Activated CD4-positive, alpha-beta T cell treated with anti-CD3 and anti-CD28 coated beads, Interleukin-2, amount 10 ng/mL, durations not matched to agents 24 days and 14 days (primary cell): ENCODE results near the gene TNFRSF6B. TPM values are rescaled to one million over a fixed set of nuclear protein-coding genes. Genes with fewer than 3 reads are reported as not detected.

Experiments
- DNase-seq: peaks from one replicate; pipeline ENCODE4 v3.0.0; 2022
- H3K27ac Mint-ChIP-seq: one replicate; pipeline ENCODE4 v1.8.0; 2022; ENCODE audit warnings: mild to moderate bottlenecking, mixed read lengths
- H3K27me3 Mint-ChIP-seq: one replicate; pipeline ENCODE4 v1.8.0; 2022; ENCODE audit warnings: mixed read lengths
- H3K36me3 Mint-ChIP-seq: one replicate; pipeline ENCODE4 v1.8.0; 2022; ENCODE audit warnings: low read depth, mild to moderate bottlenecking, mixed read lengths
- H3K4me1 Mint-ChIP-seq: one replicate; pipeline ENCODE4 v1.8.0; 2021; ENCODE audit warnings: mixed read lengths
- H3K4me3 Mint-ChIP-seq: one replicate; pipeline ENCODE4 v1.8.0; 2022; ENCODE audit warnings: mild to moderate bottlenecking, moderate library complexity, mixed read lengths
- H3K9me3 Mint-ChIP-seq: one replicate; pipeline ENCODE4 v1.8.0; 2021; ENCODE audit warnings: mixed read lengths
- intact Hi-C: fragments of 100-400 bp; cut with micrococcal nuclease; formaldehyde crosslinking; loops from one replicate; pipeline ENCODE4 v1.15.1; 2023
- total RNA-seq: library from RNA; stranded (reverse); gene quantifications from 2 replicates; pipeline ENCODE4 v1.2.3, GENCODE V29; 2022

The TNFRSF6B gene
- total RNA-seq, 1 donor from 2014 or later, result not detected

DNA sequence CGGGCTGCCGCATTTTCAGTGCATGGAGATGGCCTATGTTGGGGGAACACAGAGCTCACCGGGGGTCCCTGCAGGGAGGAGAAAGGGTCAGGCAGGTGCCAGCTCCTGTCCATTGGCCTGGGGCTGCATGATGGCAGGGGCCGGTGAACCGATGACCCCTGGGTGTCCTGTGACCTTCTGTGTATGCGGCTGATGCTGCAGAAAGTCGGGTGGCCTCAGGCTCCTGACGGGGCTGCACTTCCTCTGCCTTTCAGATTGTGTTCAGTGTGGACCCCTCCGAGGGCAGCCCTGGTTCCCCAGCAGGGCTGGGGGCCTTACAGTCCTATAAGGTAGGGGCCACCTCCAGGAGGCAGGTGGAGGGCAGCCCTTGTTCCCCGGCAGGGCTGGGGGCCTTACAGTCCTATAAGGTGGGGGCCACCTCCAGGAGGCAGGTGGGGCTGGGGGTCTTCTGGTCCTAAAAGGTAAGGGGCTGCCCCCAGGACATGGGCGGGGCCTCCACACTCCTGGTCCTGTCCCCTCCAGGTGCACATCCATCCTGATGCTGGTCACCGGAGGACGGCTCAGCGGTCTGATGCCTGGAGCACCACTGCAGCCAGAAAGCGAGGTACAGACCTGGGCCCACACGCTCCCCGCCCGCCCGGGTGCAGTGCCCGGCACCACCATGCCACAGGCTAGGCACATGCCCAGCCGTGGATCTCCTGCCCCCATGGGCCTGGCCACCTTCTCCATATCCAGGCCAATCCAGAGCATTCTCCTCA lies 11.0 kb upstream of the TNFRSF6B start:
- Mint-ChIP-seq H3K4me3 (no peak overlapping the region), H3K4me1 (peaks cover 7% of the 10 kb centered on the region), H3K27ac (no peak overlapping the region), H3K9me3 (no peaks in the 10 kb centered on the region), H3K36me3 (peaks cover 2% of the 10 kb centered on the region), H3K27me3 (no peaks in the 10 kb centered on the region)
- intact Hi-C loops, result no loop called here
- DNase-seq, result no peak

DNA sequence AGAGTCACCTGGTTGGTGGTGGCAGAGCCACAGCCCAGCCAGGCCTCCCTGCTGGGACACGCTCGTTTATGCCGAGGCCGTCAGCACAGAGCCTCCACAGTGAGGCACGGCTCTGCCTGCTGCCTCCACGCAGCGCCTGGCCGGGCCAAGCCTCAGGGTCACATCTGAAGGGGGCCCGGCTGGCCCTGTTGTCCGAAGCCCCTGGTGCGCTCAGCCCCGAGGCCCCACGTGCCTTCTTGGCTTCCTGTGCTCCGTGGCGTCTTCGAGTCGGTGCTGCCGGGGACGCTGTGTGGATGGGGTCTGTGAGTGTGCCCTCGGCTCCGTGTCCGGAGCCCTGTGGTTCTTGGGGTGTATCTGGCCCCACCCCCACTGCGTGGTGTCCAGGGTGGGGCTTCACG lies 10.4 kb upstream of the TNFRSF6B start:
- Mint-ChIP-seq H3K9me3 (no peaks in the 10 kb centered on the region), H3K4me3 (no peak overlapping the region), H3K27ac (no peak overlapping the region), H3K36me3 (peaks cover 2% of the 10 kb centered on the region), H3K4me1 (peaks cover 7% of the 10 kb centered on the region), H3K27me3 (no peaks in the 10 kb centered on the region)
- no peak for DNase-seq
- intact Hi-C loops, result no loop called here

DNA sequence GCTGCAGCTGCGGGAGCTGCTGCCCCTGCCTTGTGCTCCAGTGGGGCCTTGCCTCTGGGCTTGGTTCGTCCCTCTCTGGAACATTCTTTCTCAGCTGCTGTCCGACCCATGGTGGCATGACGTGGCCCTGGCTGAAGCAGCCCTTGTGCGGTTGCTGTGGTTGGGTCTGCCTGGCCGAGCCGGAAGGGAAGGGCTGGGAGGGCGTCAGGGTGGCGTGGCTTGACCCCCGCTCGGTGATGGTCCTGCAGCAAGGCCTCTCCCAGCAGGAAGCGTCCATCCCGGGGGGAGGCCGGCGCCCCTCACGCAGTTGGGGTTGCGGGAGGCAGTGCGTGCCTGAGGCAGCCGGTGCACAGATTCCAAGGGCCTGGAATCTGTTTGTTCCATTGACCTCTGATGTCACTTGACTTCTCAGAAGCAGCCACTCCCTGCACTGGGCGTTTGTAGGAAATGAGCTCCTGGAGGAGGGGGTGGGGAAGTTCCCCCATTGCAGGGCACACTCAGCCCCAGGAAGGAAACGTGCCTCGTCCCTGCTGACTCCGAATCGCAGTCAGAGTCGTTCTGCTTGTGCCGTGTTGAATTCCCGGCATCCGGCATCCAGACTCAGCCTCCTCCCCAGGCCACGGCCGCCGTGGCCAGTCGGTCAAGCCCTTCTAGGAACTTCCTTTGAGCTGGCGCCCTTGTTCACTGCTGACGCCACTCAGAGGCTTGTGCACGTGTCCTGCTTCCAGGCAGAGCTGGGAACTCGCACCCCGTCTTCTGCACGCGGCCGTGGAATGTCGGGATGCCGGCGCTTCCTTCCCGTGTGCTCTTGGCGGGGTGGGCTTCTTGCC lies 9.7 kb upstream of the TNFRSF6B start:
- Mint-ChIP-seq H3K27me3 (no peaks in the 10 kb centered on the region), H3K4me3 (no peak overlapping the region), H3K36me3 (peaks cover 7% of the 10 kb centered on the region), H3K9me3 (no peaks in the 10 kb centered on the region), H3K27ac (peak overlapping the region; percentile 73), H3K4me1 (peaks cover 7% of the 10 kb centered on the region)
- intact Hi-C loops, result no loop called here
- peak; percentile 74 for DNase-seq

DNA sequence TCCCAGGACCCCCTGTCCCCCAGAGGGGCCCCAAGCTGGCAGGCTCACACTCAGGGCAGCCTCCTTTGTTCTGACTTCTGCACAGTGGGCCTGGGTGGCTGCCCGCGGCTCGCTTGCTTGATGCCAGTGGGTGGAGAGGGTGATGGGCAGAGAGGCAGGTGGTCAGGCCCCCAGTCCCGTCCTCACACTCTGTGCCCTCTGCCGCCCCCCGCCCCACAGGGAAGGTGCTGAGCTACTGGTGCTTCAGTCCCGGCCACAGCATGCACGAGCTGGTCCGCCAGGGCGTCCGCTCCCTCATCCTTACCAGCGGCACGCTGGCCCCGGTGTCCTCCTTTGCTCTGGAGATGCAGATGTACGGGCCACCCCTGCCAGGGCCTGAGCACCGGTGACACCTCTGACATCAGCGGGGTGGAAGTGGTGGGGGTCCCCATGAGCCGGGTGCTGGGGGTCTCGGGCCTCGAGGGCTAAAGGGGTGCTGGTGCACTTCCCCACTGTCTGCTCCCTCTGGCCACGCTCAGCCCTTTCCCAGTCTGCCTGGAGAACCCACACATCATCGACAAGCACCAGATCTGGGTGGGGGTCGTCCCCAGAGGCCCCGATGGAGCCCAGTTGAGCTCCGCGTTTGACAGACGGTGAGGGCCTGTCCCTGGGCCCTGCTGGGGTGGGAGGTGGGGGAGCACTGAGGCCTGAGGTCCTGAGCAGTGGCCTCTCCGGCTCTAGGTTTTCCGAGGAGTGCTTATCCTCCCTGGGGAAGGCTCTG lies 8.9 kb upstream of the TNFRSF6B start:
- H3K4me3 Mint-ChIP-seq, result no peak overlapping the region
- no peaks in the 10 kb centered on the region for H3K27me3 Mint-ChIP-seq
- intact Hi-C loops, result no loop called here
- H3K9me3 Mint-ChIP-seq, result no peaks in the 10 kb centered on the region
- H3K4me1 Mint-ChIP-seq, result peaks cover 5% of the 10 kb centered on the region
- peak overlapping the region; percentile 15 for H3K27ac Mint-ChIP-seq
- H3K36me3 Mint-ChIP-seq, result peaks cover 7% of the 10 kb centered on the region
- DNase-seq, result no peak

DNA sequence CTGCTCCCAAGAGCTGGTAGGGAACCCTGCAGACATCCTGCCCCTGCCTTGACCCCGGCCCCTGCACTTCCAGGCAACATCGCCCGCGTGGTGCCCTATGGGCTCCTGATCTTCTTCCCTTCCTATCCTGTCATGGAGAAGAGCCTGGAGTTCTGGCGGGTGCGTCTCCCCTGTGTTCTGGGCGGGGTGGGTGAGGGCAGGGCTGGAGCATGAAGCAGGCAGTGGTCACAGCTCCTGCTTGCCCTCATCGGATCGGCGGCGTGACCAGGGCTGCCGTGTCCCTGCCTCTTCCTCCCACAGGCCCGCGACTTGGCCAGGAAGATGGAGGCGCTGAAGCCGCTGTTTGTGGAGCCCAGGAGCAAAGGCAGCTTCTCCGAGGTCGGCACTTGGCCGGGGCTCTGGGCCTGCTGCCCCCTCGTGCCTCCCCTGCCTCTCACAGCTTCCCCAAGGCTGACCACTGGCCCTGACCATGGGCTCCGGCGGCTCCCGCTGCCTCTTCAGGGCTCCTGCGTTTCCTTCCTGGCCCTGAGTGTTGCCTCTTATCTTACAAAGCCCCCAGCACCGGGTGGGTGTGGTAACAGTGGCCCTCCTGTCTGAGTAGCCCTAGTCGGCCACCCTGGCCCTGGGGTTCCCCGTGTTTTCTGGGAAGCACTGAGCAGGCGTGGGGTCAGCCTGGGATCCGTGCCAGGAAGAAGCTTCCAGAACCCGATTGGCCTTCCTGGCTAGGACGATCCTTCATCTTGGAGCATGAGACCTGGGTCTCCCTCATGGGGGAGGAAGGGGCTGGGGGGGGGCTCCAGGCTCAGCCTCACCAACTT lies 8.0 kb upstream of the TNFRSF6B start:
- H3K27ac Mint-ChIP-seq, result no peak overlapping the region
- H3K27me3 Mint-ChIP-seq, result no peaks in the 10 kb centered on the region
- DNase-seq, result no peak
- H3K4me1 Mint-ChIP-seq, result peaks cover 5% of the 10 kb centered on the region
- intact Hi-C loops, result no loop called here
- peaks cover 12% of the 10 kb centered on the region for H3K36me3 Mint-ChIP-seq
- H3K4me3 Mint-ChIP-seq, result no peak overlapping the region
- H3K9me3 Mint-ChIP-seq, result no peaks in the 10 kb centered on the region

DNA sequence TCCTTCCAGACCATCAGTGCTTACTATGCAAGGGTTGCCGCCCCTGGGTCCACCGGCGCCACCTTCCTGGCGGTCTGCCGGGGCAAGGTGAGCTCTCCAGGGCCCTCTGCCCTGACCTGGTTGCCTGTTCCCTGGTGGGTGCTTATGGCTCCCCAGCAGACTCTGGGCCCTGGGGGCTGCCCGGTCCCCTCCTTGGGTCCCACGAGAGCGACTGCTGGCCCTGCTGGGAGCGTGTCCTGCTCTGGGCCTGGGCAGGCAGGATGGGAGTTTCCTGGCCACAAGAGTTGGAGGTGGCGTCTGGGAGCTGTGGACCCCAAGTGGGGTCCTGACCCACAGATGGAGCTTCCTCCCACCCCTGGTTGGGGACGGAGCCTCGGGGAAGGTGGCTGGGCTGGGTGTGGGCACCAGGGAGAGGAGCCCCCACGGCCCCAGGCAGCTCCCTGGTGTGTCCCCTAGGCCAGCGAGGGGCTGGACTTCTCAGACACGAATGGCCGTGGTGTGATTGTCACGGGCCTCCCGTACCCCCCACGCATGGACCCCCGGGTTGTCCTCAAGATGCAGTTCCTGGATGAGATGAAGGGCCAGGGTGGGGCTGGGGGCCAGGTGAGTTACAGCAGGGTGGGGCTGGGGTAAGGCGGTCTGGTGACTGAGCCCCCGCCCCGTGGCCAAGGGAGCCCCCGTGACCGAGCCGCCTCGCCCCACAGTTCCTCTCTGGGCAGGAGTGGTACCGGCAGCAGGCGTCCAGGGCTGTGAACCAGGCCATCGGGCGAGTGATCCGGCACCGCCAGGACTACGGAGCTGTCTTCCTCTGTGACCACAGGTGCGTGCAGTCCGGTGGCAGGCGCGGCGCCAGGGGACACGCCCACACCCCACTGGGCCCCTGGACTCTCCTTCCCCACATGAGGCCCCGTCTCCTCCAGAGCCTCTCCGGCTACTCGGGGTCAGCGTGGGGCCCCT lies 7.1 kb upstream of the TNFRSF6B start:
- Mint-ChIP-seq H3K4me3 (no peak overlapping the region), H3K9me3 (no peaks in the 10 kb centered on the region), H3K27me3 (no peaks in the 10 kb centered on the region), H3K27ac (no peak overlapping the region), H3K4me1 (peaks cover 7% of the 10 kb centered on the region), H3K36me3 (peaks cover 18% of the 10 kb centered on the region)
- intact Hi-C loops, result no loop called here
- DNase-seq, result no peak

DNA sequence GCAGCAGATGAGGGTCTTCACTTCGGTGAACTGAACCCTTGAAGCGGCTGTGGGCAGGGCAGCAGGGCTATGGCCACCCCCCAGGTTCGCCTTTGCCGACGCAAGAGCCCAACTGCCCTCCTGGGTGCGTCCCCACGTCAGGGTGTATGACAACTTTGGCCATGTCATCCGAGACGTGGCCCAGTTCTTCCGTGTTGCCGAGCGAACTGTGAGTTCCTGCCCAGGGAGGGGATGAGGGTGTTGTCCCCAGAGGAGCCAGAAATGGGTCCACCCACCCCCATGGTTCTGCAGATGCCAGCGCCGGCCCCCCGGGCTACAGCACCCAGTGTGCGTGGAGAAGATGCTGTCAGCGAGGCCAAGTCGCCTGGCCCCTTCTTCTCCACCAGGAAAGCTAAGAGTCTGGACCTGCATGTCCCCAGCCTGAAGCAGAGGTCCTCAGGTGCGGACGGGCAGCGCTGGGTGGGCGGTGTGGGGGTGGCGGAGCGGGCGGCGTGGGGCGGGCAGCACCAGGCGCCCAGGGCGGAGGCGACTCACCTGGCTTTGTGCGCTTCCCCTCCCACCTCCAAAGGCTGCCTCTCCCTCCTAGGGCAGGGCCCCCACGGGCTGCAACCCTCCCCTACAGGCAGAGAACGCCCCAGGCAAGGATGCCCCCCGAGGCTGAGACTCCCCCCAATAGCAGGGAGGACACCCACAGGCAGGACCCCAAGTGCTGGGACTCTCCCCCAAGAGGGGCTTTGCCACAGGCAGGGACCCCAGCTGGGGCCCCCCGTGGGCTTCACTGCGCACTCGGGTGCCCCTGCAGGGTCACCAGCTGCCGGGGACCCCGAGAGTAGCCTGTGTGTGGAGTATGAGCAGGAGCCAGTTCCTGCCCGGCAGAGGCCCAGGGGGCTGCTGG lies 6.2 kb upstream of the TNFRSF6B start:
- DNase-seq, result no peak

DNA sequence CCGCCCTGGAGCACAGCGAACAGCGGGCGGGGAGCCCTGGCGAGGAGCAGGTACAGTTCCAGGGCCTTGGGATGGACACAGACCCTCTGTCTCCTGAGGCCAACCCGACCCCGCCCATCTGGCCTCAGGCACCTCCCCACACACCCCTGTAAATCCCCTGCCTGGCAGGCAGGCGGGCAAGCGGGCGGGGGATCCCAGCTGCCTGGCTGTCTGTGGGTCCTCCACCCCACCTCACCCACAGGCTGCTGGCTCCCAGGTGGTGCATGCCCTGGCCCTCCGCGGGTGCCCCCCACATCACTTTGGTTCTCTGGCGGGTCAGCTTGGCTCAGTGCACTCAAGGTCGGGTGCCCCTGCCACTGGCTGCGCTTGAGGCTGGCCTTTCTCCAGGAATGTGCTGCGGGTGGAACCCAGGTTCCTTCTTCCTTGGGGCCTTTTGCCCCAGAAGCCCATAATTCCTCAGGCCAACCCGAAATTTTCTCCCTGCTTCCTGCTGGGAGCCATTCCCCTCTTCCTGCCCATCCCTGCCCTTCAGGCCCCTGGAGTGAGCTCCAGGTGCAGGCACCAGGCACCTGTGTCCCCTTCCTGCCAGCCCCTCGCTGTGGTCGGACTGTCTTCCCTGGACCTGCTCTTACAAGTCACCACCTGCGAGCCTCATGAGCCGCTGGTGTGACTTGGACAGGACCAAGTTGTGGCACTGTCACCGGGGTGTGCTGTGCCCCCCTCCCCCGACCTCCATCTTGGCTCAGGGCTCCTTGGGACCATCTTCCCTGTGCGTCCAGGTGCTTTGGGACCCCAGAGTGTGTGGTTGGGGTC lies 5.3 kb upstream of the TNFRSF6B start:
- H3K4me1 Mint-ChIP-seq, result peaks cover 6% of the 10 kb centered on the region
- H3K9me3 Mint-ChIP-seq, result no peaks in the 10 kb centered on the region
- DNase-seq, result no peak
- H3K27ac Mint-ChIP-seq, result no peak overlapping the region
- H3K4me3 Mint-ChIP-seq, result no peak overlapping the region
- H3K27me3 Mint-ChIP-seq, result no peaks in the 10 kb centered on the region
- intact Hi-C loops, result no loop called here
- peaks cover 19% of the 10 kb centered on the region for H3K36me3 Mint-ChIP-seq

More for the DNA sequence above, 6.2 kb upstream of the TNFRSF6B start:
- Mint-ChIP-seq H3K9me3 (no peaks in the 10 kb centered on the region), H3K4me3 (no peak overlapping the region), H3K36me3 (peaks cover 18% of the 10 kb centered on the region), H3K27ac (no peak overlapping the region), H3K4me1 (peaks cover 6% of the 10 kb centered on the region), H3K27me3 (no peaks in the 10 kb centered on the region)
- intact Hi-C loops, result no loop called here

DNA sequence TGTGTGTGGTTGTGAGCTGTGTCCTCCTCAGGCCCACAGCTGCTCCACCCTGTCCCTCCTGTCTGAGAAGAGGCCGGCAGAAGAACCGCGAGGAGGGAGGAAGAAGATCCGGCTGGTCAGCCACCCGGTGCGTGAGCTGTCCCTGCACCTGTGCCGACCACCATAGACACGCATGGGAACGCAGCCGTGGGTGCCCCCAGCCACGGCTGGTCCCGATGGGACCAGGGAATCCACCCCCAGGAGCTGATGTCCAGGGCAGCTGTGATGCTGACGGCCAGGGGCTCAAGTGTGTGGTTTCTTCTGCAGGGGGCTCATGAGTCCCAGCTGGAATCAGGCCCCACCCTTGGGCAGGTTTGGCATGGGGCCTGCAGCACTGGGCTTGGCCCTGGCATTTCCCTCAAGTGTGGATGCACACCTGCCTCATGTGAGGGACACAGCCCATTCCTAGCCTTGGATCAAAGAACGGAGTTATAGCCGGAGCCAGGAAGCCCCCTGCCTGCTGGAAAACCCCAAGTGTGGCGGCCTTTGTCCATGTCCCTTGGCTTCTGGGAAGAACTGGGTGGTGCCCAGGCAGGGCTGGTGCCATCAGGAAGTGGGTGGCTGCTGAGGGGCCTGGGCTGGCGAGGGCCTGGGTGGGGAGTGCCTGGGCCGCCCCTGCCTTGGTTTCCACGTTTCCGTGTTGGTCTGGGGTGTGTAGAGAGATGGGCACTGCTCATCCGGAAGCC lies 4.6 kb upstream of the TNFRSF6B start:
- DNase-seq, result no peak
- peaks cover 21% of the 10 kb centered on the region for H3K36me3 Mint-ChIP-seq
- H3K27ac Mint-ChIP-seq, result peak overlapping the region; percentile 40
- H3K4me1 Mint-ChIP-seq, result peaks cover 4% of the 10 kb centered on the region
- intact Hi-C loops, result no loop called here
- H3K27me3 Mint-ChIP-seq, result no peaks in the 10 kb centered on the region
- H3K4me3 Mint-ChIP-seq, result no peak overlapping the region
- no peaks in the 10 kb centered on the region for H3K9me3 Mint-ChIP-seq

DNA sequence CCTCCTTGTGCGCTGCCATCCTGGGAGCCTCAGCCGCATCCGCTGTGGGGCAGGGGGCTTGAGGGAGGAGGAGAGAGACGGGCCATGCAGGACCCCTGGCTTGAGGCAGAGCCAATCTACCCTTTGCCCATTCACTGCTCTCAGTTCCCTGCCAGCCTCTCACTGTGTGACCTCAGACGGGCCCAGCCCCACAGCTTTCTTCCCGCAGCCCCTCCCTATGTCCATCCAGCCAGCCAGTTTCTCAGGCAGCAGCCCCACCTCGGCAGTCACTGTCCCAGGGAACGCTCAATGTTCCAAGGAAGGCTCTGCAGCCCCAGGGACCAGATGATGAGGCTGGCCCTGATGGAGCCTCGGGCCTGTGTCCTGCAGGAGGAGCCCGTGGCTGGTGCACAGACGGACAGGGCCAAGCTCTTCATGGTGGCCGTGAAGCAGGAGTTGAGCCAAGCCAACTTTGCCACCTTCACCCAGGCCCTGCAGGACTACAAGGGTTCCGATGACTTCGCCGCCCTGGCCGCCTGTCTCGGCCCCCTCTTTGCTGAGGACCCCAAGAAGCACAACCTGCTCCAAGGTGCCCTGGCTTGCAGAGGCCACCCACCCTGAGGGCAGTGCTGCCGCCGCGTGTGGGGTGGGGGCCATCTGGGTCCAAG lies 3.9 kb upstream of the TNFRSF6B start:
- H3K4me1 Mint-ChIP-seq, result peaks cover 5% of the 10 kb centered on the region
- H3K27ac Mint-ChIP-seq, result peak overlapping the region; percentile 40

More for the DNA sequence above, 3.9 kb upstream of the TNFRSF6B start:
- Mint-ChIP-seq H3K36me3 (peaks cover 23% of the 10 kb centered on the region), H3K4me3 (no peak overlapping the region), H3K27me3 (no peaks in the 10 kb centered on the region), H3K9me3 (no peaks in the 10 kb centered on the region)
- intact Hi-C loops, result no loop called here
- DNase-seq, result no peak
